ENCODE results near the gene VNN1. TPM values are rescaled to one million over a fixed set of nuclear protein-coding genes. Genes with fewer than 3 reads are reported as not detected.

VNN1 gene
- total and polyA plus RNA-seq, 7 donors: 0.06 to 0.62 (median 0.32) TPM

DNA sequence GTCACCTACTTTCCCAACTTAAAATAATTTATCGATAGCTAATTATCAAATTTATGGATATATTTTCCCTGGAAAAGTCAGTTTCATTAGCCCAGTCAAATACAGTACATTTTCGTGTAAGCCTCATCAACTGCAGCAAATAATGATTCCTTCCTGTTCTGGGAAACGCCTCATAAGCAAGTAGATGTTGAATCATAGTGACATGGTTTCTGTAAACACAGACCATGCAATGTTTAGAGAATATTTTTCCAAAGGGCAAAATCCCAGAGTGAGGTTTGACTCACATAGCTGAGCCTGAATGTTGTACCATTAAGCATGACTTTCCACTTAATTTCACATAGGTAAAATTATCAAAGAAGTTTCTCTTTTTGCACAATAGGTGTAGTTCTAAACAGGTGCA lies 16.7 kb upstream of the VNN1 start:
- ATAC-seq: no peak
- intact Hi-C loops (cut with DNase I): no loop called here
- TF ChIP-seq, protein P1, sequence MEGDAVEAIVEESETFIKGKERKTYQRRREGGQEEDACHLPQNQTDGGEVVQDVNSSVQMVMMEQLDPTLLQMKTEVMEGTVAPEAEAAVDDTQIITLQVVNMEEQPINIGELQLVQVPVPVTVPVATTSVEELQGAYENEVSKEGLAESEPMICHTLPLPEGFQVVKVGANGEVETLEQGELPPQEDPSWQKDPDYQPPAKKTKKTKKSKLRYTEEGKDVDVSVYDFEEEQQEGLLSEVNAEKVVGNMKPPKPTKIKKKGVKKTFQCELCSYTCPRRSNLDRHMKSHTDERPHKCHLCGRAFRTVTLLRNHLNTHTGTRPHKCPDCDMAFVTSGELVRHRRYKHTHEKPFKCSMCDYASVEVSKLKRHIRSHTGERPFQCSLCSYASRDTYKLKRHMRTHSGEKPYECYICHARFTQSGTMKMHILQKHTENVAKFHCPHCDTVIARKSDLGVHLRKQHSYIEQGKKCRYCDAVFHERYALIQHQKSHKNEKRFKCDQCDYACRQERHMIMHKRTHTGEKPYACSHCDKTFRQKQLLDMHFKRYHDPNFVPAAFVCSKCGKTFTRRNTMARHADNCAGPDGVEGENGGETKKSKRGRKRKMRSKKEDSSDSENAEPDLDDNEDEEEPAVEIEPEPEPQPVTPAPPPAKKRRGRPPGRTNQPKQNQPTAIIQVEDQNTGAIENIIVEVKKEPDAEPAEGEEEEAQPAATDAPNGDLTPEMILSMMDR (IDR thresholded peaks at IDR 0.05): no peak
- Histone ChIP-seq H3K4me3 (no peak overlapping the region), H3K9me3 (no peaks in the 10 kb centered on the region), H3K36me3 (ENCODE audit: insufficient read depth in 1 of 2, low read depth in 1 of 2) (no peaks in the 10 kb centered on the region), H3K27ac (no peak overlapping the region), H3K27me3 (ENCODE audit: insufficient read depth in 3 of 3, low read length in 2 of 3) (no peaks in the 10 kb centered on the region), H3K4me1 (no peaks in the 10 kb centered on the region)
- WGBS, 3 donors: 75 to 86% (median 79%) methylated on average over 3 of the region's 3 CpGs
- no peak for DNase-seq

DNA sequence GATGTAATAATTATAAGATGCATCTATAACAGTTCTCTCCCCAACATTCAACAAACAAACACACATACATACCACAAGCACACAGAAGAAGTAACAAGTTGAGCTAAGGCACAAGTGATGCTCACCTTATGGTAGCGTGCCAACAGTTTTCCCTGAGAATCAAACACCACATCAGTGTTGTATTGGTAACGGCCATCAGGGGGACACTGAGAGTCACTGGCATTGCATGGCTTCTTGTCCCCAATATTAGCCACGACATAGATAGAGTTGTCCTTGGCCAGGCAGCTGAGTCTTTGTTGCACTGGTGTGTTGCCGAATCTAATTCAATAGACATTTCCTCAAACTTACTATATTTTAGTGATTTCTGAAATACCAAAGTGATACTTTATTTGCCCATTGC lies 14.8 kb upstream of the VNN1 start:
- H3K27me3 ChIP-seq (ENCODE audit: insufficient read depth in 3 of 3, low read length in 2 of 3): no peaks in the 10 kb centered on the region
- no peak overlapping the region for H3K27ac ChIP-seq
- ATAC-seq: no peak
- TF ChIP-seq, protein P1 (IDR thresholded peaks at IDR 0.05): no peak
- WGBS, 3 donors: 70 to 73% (median 72%) methylated on average over 4 of the region's 4 CpGs
- no peaks in the 10 kb centered on the region for H3K4me1 ChIP-seq
- no peaks in the 10 kb centered on the region for H3K9me3 ChIP-seq
- H3K36me3 ChIP-seq (ENCODE audit: insufficient read depth in 1 of 2, low read depth in 1 of 2): no peaks in the 10 kb centered on the region
- intact Hi-C loops (cut with DNase I): no loop called here
- no peak for DNase-seq
- H3K4me3 ChIP-seq: no peak overlapping the region

DNA sequence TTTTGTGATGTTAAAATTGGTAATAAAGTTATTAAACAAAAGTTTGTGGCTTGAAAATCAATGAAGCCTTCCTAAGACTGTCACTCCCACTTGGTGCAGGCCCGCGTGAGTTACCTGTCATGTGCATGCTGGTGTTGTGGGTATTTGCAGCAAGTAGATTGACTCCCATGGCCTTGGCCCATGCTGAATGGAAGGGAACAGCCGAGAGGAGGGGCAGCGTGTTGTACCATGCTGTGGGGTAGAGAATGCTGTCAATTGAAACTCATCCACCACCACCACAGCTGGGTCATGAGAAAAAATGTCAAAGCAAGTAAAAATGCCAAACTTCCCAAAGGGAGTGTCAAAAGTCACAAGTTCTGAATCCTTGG lies 12.7 kb upstream of the VNN1 start:
- Histone ChIP-seq H3K27me3 (ENCODE audit: insufficient read depth in 3 of 3, low read length in 2 of 3) (no peaks in the 10 kb centered on the region), H3K4me1 (no peaks in the 10 kb centered on the region), H3K9me3 (no peaks in the 10 kb centered on the region), H3K36me3 (ENCODE audit: insufficient read depth in 1 of 2, low read depth in 1 of 2) (no peaks in the 10 kb centered on the region), H3K4me3 (no peak overlapping the region), H3K27ac (no peak overlapping the region)
- TF ChIP-seq, protein P1 (IDR thresholded peaks at IDR 0.05): no peak
- ATAC-seq: no peak
- no peak for DNase-seq
- WGBS, 3 donors: 77 to 88% (median 79%) methylated on average over 4 of the region's 4 CpGs
- intact Hi-C loops (cut with DNase I): no loop called here

DNA sequence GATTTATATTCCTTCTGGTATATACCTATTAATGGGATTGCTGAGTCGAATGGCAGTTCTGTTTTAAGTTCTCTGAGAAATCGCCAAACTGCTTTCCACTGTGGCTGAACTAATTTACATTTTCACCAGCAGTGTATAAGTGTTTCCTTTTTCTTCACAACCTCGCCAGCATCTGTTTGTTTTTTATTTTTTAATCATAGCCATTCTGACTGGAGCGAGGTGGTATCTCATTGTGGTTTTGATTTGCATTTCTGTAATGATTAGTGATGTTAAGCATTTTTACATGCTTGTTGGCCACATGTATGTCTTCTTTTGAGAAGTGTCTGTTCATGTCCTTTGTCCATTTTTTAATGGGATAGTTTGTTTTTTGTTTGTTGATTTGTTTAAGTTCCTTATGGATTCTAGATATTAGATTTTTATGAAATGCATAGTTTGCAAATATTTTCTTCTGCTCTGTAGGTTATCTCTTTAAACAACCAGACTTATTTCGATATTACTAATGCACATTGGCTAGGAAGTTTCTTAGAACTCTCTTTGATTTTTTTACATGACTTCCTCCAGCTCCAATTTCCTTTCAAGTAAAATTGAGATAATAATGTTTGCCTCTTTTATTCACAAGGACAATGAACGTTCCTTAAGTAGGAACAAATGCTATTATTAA lies 12.2 kb upstream of the VNN1 start:
- Histone ChIP-seq H3K27me3 (ENCODE audit: insufficient read depth in 3 of 3, low read length in 2 of 3) (no peaks in the 10 kb centered on the region), H3K4me1 (no peaks in the 10 kb centered on the region), H3K4me3 (no peak overlapping the region), H3K27ac (no peak overlapping the region), H3K9me3 (no peaks in the 10 kb centered on the region), H3K36me3 (ENCODE audit: insufficient read depth in 1 of 2, low read depth in 1 of 2) (no peaks in the 10 kb centered on the region)
- intact Hi-C loops (cut with DNase I): no loop called here
- no peak for DNase-seq
- ATAC-seq: no peak
- 67 to 74% (median 73%) methylated on average over 6 of the region's 6 CpGs for WGBS, 3 donors
- TF ChIP-seq, protein P1 (IDR thresholded peaks at IDR 0.05): no peak

DNA sequence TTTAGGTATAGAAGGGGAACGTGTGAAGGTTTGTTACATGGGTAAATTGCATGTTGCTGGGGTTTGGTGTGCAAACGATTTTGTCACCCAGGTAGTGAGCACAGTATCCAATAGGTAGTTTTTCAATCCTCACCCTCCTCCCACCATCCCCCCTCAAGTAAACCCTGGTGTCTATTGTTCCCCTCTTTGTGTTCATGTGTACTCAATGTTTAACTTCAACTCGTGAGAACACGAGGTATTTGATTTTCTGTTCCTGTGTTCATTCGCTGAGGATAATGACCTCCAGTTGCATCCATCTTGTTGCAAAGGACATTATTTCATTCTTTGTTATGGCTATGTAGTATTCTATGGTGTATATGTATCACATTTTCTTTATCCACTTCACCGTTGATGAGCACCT lies 11.6 kb upstream of the VNN1 start:
- no peak overlapping the region for H3K27ac ChIP-seq
- no peaks in the 10 kb centered on the region for H3K27me3 ChIP-seq (ENCODE audit: insufficient read depth in 3 of 3, low read length in 2 of 3)
- ATAC-seq (no peak), DNase-seq (no peak)
- TF ChIP-seq, protein P1 (IDR thresholded peaks at IDR 0.05): no peak
- 86 to 89% (median 87%) methylated on average over 6 of the region's 6 CpGs for WGBS, 3 donors
- no peak overlapping the region for H3K4me3 ChIP-seq
- intact Hi-C loops (cut with DNase I): no loop called here
- H3K36me3 ChIP-seq (ENCODE audit: insufficient read depth in 1 of 2, low read depth in 1 of 2): no peaks in the 10 kb centered on the region
- H3K9me3 ChIP-seq: no peaks in the 10 kb centered on the region
- H3K4me1 ChIP-seq: no peaks in the 10 kb centered on the region
